BJ (cell line): ENCODE measurements around the gene DUSP2. TPM values are rescaled to one million over a fixed set of nuclear protein-coding genes. Genes with fewer than 3 reads are reported as not detected.

ENCODE experiments used
- CTCF ChIA-PET: fragments of 350-600 bp; formaldehyde crosslinking; extraction: SDS; loops from one replicate; lab custom pipeline; 2021; ENCODE audit warnings: antibody characterized with exemption, inconsistent platforms; lab: Yijun Ruan, JAX
- POLR2A ChIA-PET: fragments of 300-600 bp; sonication (Branson Sonifier 250); formaldehyde crosslinking; extraction: SDS; loops from one replicate; lab custom pipeline; 2021; ENCODE audit warnings: antibody characterized with exemption; lab: Charles Lee
- DNase-seq: peaks from one replicate; pipeline ENCODE4 v3.0.0-alpha.2; 2011; ENCODE audit warnings: low read depth
- H3K27me3 ChIP-seq: 2 replicates; pipeline ENCODE4 v1.6.0; 2011; ENCODE audit warnings: low read length; ENCODE audit not compliant: control insufficient read depth, insufficient read depth
- H3K36me3 ChIP-seq: 2 replicates; pipeline ENCODE4 v1.5.1; 2011; ENCODE audit warnings: low read length; ENCODE audit not compliant: control insufficient read depth, insufficient read depth
- H3K4me3 ChIP-seq: 2 replicates; pipeline ENCODE4 v1.5.1; 2011; ENCODE audit warnings: low read depth, mild to moderate bottlenecking, control low read depth, low read length
- polyA plus RNA-seq: library from polyadenylated mRNA; depleted of rRNA; stranded (reverse); fragments of >200 nt; gene quantifications from 2 replicates; pipeline ENCODE4 v1.2.3, GENCODE V29; 2011
- TF ChIP-seq, protein P1 (sequence below): IDR thresholded peaks from 2 replicates; pipeline ENCODE4 v1.5.1; 2011; ENCODE audit warnings: low read depth, mild to moderate bottlenecking, control low read depth, inconsistent platforms, low read length, moderate library complexity; ENCODE audit not compliant: insufficient read depth

DUSP2 gene
- polyA plus RNA-seq, 1 experiment = 2.2 TPM

DNA sequence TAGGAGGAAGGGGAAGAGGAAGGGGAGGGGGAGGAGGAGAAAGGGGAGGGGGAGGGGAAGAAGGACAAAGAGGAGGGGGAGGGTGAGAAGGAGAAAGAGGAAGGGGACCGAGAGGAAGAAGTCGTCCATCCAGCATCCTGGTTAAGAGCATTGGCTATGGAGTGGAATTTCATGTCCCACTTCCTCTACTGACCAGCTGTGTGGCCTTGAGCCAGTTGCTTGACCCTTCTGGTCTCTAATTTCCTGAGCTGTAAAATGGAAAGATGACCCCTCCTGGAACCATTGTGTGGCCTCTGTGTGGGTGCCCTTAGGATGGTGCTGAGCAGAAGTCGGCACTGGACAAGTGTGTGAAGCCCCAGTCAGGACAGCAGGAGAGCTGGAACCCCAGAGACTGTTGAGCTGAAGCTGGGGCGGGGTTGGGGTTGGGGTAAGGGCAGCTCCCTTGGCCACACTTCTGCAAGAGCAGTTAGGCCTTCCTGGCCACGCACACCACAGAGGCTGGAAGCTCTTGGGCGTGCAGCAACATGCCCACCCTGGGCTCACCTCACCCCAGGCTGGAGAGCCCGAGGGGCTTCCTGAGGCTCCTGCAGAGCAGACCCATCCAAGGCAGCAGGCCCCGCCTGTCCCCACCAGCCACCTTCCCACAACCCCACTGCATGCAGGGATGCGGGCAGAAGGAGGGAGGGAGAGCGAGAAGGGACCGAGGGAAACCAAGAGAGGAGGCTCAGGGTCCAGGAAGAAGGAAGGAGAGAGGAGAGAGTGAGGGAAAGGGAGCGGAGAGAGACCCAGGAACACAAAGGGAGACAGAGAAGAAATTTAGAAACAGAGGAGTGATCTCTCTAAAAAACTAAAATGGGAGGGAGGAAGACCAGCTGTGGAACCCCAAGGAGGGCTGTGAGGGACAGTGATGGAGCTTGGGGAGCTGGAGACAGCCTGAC is 45.1 kb downstream of the DUSP2 start:
- Histone ChIP-seq H3K27me3 (no peaks in the 10 kb centered on the region), H3K4me3 (no peak overlapping the region), H3K36me3 (no peaks in the 10 kb centered on the region)
- DNase-seq = no peak
- TF ChIP-seq, protein P1, sequence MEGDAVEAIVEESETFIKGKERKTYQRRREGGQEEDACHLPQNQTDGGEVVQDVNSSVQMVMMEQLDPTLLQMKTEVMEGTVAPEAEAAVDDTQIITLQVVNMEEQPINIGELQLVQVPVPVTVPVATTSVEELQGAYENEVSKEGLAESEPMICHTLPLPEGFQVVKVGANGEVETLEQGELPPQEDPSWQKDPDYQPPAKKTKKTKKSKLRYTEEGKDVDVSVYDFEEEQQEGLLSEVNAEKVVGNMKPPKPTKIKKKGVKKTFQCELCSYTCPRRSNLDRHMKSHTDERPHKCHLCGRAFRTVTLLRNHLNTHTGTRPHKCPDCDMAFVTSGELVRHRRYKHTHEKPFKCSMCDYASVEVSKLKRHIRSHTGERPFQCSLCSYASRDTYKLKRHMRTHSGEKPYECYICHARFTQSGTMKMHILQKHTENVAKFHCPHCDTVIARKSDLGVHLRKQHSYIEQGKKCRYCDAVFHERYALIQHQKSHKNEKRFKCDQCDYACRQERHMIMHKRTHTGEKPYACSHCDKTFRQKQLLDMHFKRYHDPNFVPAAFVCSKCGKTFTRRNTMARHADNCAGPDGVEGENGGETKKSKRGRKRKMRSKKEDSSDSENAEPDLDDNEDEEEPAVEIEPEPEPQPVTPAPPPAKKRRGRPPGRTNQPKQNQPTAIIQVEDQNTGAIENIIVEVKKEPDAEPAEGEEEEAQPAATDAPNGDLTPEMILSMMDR = no peak
- ChIA-PET POLR2A (no interaction called here), CTCF (interaction anchor here (0.6 to 2.8 kb wide), 2 partner anchors 8 to 17 kb away, joined by 3 to 25 read pairs; partner anchors contain the start of gene ADRA2B)

GRCh38 chr2:96098900-96099590 is 46.2 kb downstream of the DUSP2 start:
- Histone ChIP-seq H3K27me3 (no peaks in the 10 kb centered on the region), H3K36me3 (no peaks in the 10 kb centered on the region), H3K4me3 (no peak overlapping the region)
- ChIA-PET POLR2A (no interaction called here), CTCF (interaction anchor here (1.8 kb wide), 1 partner anchor 18 kb away, joined by 9 read pairs; the partner anchor contains the start of gene ADRA2B)
- DNase-seq = no peak
- TF ChIP-seq, protein P1 = no peak

- no peaks in the 10 kb centered on the region for H3K27me3 ChIP-seq
- ChIA-PET POLR2A (no interaction called here), CTCF (interaction anchor here (1.8 kb wide), 1 partner anchor 19 kb away, joined by 9 read pairs; the partner anchor contains the start of gene ADRA2B)
- H3K36me3 ChIP-seq = no peaks in the 10 kb centered on the region
- no peak for DNase-seq
- TF ChIP-seq, protein P1 = no peak
- no peak overlapping the region for H3K4me3 ChIP-seq
These were observed 47.1 kb downstream of the DUSP2 start for GRCh38 chr2:96097951-96098823.

DNA sequence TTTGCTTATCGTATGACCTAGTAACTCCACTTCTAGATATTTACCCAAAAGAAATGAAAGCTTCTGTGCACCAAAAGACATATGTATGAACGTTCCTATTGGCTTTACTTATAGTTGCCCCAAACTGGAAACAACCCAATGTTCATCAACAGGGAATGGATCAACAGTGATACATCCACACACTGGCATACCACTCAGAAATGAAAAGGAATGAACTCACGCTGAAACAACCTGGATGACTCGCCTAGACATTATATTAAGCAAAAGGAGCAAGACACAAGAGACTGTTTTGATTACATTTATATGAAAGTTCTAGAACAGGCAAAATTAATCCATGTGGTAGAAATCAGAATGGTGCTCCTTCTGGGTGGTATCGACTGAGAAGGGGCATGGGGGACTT is 47.8 kb downstream of the DUSP2 start:
- POLR2A ChIA-PET = no interaction called here
- TF ChIP-seq, protein P1 = no peak
- CTCF ChIA-PET = interaction anchor here (1.8 kb wide), 1 partner anchor 19 kb away, joined by 9 read pairs; the partner anchor contains the start of gene ADRA2B
- Histone ChIP-seq H3K4me3 (no peak overlapping the region), H3K27me3 (no peaks in the 10 kb centered on the region), H3K36me3 (no peaks in the 10 kb centered on the region)
- DNase-seq = no peak
